Hepatocyte (in vitro differentiated cells): ENCODE measurements around the gene KIFAP3.

ENCODE experiments used
- CTCF ChIP-seq: fragments of 200-600 bp; sonication (generic); IDR thresholded peaks from 2 replicates; pipeline ENCODE4 v1.5.1; 2016; ENCODE audit warnings: antibody characterized with exemption, mild to moderate bottlenecking; ENCODE audit not compliant: poor library complexity
- EZH2 ChIP-seq: fragments of 200-600 bp; sonication (generic); IDR thresholded peaks from 2 replicates; pipeline ENCODE4 v1.6.1; 2016; ENCODE audit warnings: antibody characterized with exemption, mild to moderate bottlenecking, borderline replicate concordance
- EZH2phosphoT487 ChIP-seq: fragments of 200-600 bp; sonication (generic); IDR thresholded peaks from one replicate; pipeline ENCODE4 v1.6.1; 2018; ENCODE audit warnings: antibody characterized with exemption, mild to moderate bottlenecking, low read depth, moderate library complexity; ENCODE audit not compliant: unreplicated experiment, severe bottlenecking

DNA sequence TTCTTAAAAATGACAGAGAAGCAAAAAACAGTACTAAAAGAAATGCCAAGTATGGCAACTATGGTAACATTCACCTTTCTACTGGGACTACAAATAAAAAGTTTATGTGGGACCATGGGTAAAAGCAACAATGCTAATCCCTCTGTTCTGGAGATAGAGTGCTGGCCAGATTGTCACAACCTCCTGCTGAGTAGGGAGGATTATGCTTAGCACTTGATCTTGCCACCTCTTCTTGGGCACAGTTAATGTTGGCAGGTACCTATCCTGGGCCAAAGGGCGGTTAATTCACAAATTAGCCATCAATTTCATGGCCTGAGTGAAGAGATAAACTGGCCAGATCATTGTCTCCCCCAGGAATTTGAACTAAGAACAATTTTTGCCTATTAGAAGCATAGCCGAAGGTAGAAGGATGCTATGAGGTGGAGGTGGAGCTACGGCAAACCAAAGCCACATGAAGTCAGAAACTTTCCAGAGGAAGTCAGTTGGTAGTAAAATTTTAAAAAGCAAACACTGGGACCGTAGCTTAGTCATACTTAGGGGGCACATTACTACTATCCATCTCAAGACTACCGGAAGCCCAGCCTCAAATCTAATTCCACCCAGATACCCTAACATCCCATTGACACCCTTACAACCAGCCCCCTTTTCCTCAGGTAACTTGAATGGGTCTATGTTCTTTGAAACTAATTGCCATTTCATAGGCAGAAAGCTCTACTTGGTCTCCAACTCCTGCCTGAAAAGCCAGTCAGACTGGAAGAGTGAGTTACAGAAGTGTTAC is 183.5 kb downstream of the KIFAP3 start:
- TF ChIP-seq EZH2 (no peak), CTCF (no peak), EZH2phosphoT487 (no peak)
